Glomerular endothelial cell (primary cell): ENCODE results near the gene CLEC11A. TPM values are rescaled to one million over a fixed set of nuclear protein-coding genes. Genes with fewer than 3 reads are reported as not detected.

Experiments
- DNase-seq: peaks from one replicate; pipeline ENCODE4 v3.0.0-alpha.2; 2011; ENCODE audit warnings: low read depth, low spot score; ENCODE audit errors: extremely low read depth
- total RNA-seq: library from RNA; depleted of rRNA; stranded (reverse); fragments of >200 nt; gene quantifications from 2 replicates; pipeline ENCODE4 v1.2.3, GENCODE V29; 2015

Gene CLEC11A
- 14.4 and 16.2 TPM in 2 replicates for total RNA-seq

DNA sequence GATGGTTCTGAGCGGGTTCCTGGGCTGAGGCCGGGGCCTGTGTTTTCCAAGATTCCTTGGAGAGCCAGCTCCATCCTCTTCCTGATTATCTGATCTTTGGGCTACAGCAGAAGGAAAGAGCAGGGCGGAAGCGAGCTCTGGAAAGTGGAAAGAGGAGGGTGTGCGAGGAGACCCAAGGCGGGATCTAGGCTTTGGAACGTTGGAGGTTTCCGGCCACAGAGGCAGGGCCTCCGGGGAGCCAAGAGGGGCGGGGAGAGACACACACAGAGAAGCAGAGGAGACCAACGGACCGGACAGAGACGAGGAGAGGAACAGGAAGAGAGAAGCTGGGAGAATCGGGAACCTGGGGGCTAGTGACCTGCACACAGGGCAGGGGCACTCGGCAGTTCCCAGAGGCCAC is at the start of gene CLEC11A:
CLEC11A (plus strand) TSS at position 296 of the 400 bp plus-strand sequence. CDS start 162 bp downstream, outside the sequence.
- no peak for DNase-seq

GRCh38 chr19:50676625-50677197 is 46.5 kb upstream of the CLEC11A start:
- no peak for DNase-seq

DNA sequence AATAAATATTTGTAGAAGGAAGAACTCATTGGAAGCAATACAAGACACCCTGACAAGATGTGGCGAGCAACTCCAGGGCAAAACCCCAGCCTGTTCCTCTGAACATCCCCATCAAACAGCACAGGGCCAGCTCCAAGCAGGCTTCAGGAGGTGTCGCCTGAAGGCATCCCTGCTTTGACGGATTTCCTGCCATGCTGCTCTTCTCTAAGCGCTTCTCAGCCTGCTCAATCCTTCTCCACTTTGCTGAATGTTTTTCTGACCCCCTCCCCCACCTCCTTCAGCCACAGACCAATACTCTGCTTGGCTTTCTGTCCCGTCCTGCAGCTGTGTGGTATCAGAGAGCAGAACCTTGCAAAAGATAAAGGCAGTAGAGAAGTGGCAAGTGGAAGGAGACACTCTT is 45.5 kb upstream of the CLEC11A start:
- DNase-seq, result no peak

DNA sequence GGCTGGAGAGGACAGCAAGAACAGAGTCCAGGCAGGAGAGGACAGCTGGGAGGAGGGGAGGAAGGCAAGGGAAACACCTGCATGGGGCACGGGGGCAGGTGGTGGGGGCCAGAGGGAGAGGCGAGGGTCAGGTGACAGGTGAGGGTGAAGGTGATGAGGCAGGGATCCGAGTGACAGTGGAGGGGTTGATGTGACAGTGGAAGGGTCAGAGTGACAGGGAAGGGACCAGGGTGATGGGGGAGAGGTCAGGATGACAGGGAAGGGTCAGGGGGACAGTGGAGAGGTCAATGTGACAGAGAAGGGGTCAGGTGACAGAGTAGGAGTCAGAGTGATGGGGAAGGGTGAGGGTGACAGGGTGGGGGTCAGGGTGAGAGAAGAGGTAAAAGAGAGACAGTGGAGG is 44.8 kb upstream of the CLEC11A start:
- no peak for DNase-seq

GRCh38 chr19:50679177-50680125 is 43.7 kb upstream of the CLEC11A start:
- DNase-seq, result no peak

- no peak for DNase-seq
Measured at GRCh38 chr19:50686310-50687032, 36.7 kb upstream of the CLEC11A start.

- no peak for DNase-seq
Measured at GRCh38 chr19:50688766-50689165, 34.4 kb upstream of the CLEC11A start.

GRCh38 chr19:50690439-50690838 is 32.7 kb upstream of the CLEC11A start:
- no peak for DNase-seq

DNA sequence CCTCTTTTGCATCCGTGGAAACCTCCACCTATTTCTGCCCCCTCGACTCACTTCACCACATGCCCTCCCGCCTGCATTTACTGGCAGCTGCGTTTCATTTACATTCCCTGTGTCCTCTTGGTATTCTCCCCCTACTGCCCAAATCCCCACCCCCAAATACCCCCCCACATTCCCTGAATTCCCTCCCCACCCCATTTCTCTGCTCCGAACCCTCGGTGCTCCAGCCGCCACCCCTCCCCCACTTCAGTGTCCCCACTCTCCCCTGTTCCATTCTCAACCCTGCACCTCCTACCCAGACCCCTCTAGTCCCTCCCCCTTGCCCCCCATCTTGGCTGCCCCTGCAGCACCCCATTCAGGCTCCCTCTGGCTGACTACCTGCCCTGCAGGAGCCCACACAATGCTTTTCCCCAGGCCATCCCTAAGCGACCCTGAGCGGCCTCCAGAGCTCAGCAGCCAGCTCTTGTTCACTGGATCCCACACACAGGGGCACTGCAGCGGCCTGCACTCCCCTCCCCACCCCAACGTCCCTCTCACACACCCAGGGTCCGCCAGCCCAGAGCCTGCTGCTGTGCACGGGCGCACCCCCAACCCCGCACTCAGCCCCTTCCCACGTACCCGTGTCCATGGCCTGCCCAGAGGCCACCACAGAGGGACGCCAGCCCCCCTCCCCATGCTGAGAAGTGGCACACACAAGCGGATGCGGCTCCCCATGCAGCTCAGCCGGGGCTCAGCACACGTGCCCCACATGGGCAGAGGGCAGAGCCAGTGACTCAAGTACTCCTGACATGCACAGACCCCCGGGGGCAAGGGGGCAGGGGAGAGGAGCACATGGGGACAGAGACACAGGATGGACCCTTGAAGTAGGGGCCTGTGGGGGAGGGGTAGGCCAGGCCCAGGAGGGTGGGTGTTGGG is 29.8 kb upstream of the CLEC11A start:
- DNase-seq, result no peak

DNA sequence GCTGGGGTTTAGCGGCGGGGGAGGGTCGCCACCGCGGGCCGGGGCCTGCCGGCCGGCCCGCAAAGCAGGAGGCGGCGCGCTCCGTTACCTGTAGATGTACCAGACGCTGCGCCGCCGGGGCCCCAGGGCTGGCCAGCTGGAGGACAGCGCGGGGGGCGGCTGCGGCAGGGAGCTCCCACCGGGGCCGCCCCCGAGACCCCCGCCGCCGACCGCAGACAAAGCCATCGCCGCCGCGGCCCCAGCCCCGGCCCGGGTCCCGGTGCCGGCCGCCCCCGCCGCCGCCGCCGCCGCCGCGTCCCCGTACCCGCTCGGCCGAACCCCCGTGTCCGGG is 28.4 kb upstream of the CLEC11A start:
- no peak for DNase-seq

DNA sequence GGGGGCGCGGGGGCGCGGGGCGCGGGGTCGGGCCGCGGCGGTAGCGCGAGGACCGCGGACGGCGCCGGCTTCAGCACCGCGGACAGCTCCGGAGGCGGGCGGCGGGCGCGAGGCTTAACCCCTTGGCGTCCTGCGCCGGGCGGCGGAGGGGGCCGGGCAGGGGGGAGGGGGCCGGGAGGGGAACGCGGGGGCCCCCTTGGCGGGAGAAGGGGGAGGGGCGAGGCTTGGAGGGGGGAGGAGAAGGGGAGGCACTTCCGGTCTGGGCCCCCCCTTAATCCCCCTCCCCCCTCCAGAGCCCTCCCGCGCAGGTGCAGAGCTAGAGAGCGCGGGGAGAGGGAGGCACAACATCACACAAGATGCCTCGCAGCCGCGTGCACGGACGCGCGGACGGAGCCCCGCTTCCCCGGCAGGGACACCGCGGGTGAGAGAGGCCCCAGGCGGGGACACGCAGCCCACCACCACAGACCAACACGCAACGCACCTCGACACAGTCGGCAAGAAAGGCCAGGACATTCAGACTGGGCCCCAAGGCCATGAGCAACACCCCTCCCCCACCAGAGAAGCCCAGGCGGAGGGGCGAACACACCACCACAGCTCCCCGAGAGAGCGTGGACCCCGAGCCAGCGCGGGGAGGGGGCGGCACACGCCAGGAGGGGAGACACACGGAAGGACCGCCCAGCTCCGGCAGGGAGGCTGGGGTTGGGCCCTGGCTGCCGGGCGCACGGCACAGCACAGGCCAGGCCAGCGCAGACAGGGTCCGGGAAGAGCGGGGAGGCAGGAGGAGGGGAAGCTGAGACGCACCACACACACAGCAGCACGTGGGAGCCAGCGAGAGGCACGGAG is 27.7 kb upstream of the CLEC11A start:
- no peak for DNase-seq

DNA sequence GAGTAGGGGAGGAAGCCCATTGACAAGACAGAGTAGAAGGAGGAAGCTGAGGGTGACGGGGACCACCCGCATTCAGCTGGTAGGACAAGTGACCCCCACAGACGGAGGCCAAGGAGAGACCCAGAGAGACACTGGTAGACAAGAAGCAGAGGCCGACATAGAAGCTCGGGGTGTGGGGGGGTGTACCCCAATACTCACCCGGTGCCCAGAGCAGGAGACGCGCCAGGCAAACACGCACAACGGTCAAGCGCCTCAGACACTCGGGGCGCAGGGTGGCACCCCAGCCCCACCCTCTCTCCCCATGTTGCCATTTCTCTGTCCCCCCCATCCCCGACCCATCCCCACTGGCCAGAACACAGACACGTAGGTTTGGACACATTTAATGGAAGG is 27.1 kb upstream of the CLEC11A start:
- DNase-seq, result no peak

GRCh38 chr19:50697414-50698124 is 25.6 kb upstream of the CLEC11A start:
- DNase-seq, result no peak

DNA sequence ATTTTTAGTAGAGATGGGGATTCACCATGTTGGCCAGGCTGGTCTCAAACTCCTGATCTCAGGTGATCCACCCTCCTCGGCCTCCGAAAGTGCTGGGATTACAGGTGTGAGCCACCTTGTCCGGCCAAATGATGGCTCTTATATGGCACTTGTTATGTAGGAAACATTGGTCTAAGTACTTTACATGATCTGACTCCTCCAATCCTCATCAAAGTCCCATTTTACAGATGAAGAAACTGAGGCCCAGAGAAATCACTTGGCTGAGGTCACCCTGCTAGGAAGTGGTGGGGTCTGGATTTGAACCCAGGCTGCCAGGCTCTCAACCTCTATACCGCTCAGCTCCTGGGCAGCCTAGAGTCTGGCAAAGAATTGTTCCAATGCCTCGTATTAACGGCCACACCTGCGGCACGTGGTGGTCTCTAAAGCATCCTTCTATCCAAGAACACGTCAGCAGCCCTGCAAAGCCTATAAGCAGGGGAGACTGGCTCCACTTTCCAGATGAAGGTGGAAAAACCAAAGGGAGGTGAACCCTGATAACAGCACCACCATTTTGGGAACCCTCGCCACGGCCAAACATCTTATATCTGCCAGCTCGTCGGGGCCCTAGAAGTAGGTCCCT is 21.7 kb upstream of the CLEC11A start:
- no peak for DNase-seq

DNA sequence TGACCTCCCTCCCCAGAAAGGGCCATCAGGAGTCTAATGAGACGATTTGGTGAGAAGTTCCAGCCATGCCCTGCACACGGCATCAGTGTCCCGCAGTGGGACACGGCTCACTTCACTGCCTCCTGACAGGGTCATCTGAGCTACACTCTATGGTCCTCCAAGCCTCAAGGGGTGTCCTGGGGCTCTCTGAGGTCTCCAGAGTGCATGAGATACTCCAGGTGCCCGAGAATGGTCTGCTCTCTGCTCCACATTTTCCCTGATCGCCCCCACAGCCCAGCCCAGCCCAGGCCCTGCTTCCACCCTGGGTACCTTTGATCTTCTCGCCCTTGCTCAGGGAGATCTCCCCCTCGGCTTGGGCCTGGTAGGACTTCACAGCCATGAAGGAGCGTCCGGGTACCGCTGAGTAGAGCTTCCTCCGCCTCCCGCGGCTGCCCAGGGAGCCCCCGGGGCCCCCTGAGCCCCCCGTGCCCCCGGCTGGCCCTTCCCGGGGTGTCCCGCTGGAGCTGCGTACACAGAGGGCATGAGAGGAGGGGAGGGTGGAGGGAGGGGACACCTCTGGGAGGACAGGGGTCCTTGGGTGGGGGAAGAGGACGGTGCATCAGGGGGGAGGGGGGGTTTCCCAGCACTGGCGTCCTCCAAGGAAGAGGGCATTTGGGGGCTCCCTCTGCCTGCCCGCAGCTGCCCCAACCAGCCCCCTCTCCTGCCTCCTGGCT is 20.9 kb upstream of the CLEC11A start:
- no peak for DNase-seq

DNA sequence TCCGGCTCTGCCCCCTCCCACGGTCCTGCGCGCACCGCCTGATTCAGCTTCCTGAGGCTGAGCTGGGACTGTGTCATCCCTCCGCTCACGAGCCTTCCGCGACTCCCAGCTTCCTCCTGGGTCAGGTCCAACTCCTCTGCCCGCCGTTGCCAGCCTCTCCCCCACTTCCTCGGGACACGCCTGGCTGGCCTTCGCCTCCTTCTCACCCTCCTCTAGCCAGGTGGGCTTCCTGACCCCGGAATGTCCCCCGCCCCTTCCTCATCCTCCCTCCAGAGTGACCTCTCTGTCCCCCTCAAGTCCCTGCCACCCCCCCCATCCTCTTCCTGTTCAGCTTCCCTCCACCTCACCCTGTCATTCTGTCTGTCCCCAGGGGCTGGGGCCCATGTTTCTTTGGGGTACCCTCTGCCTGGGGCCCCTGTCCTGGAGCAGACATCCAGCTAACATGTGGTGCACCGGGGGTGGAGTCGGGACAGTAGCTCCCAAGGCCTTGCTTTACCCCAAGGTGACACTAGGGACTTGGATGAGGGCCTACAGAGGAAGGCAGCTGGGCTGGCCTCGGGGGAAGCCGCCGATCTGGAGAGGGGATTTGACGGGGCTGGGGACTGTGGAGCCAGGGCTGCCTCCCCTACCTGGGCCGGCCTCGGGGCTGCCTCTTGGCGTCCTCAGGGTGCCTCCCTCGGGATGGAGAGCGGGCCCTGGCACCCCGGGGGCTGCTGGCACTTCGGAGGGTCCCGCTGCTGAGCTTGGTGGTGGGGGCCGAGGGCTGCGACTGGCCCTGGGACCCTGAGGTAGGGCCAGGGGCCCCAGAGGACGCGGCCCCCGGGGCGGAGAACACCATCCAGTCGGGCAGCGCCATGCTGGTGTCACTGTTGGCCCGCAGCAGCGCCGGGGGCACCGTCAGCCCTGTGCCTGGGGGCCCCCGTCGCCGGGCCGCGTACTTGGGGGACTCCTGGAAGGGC is 20.0 kb upstream of the CLEC11A start:
- DNase-seq, result no peak
